Osteocyte (in vitro differentiated cells): ENCODE results near the gene TUFM. TPM values are rescaled to one million over a fixed set of nuclear protein-coding genes. Genes with fewer than 3 reads are reported as not detected.
"Not testable (repeated sequence)": the region's sequence is repeated elsewhere in the genome, so short reads cannot be mapped to it uniquely, and the experiment has no call there.

ENCODE experiments used
- DNase-seq: peaks from one replicate; pipeline ENCODE4 v3.0.0; 2021; ENCODE audit warnings: mixed read lengths; ENCODE audit not compliant: unreplicated experiment; ENCODE audit errors: extremely low spot score
- H3K27ac Mint-ChIP-seq: one replicate; pipeline ENCODE4 v1.8.0; 2021; ENCODE audit warnings: mild to moderate bottlenecking, mixed read lengths; ENCODE audit not compliant: unreplicated experiment
- H3K27me3 Mint-ChIP-seq: one replicate; pipeline ENCODE4 v1.8.0; 2021; ENCODE audit warnings: mixed read lengths; ENCODE audit not compliant: unreplicated experiment
- H3K36me3 Mint-ChIP-seq: one replicate; pipeline ENCODE4 v1.8.0; 2021; ENCODE audit warnings: mixed read lengths; ENCODE audit not compliant: unreplicated experiment
- H3K4me1 Mint-ChIP-seq: one replicate; pipeline ENCODE4 v1.8.0; 2021; ENCODE audit warnings: mixed read lengths; ENCODE audit not compliant: unreplicated experiment
- H3K4me3 Mint-ChIP-seq: one replicate; pipeline ENCODE4 v1.8.0; 2021; ENCODE audit warnings: mild to moderate bottlenecking, moderate library complexity, mixed read lengths; ENCODE audit not compliant: unreplicated experiment
- H3K9me3 Mint-ChIP-seq: one replicate; pipeline ENCODE4 v1.8.0; 2021; ENCODE audit warnings: mixed read lengths; ENCODE audit not compliant: unreplicated experiment
- CTCF ChIP-seq: fragments of 200-600 bp; sonication (generic); IDR thresholded peaks from 2 replicates; pipeline ENCODE4 v1.5.0; 2021; ENCODE audit warnings: antibody characterized with exemption, mild to moderate bottlenecking, moderate library complexity
- total RNA-seq: library from RNA; stranded (reverse); gene quantifications from 2 replicates; pipeline ENCODE4 v1.2.1, GENCODE V29; 2021

Gene TUFM
- total RNA-seq, 1 donor from 2014 or later, result 122 TPM

- TF ChIP-seq CTCF, result no peak
- Mint-ChIP-seq H3K27ac (no peak overlapping the region), H3K27me3 (no peaks in the 10 kb centered on the region), H3K4me1 (no peaks in the 10 kb centered on the region), H3K4me3 (no peak overlapping the region), H3K36me3 (no peaks in the 10 kb centered on the region), H3K9me3 (no peaks in the 10 kb centered on the region)
- DNase-seq, result no peak
Measured at GRCh38 chr16:28886945-28887344, 40.8 kb upstream of the TUFM start.

- no peak overlapping the region for H3K4me3 Mint-ChIP-seq
- H3K4me1 Mint-ChIP-seq, result peaks cover 11% of the 10 kb centered on the region
- no peaks in the 10 kb centered on the region for H3K27me3 Mint-ChIP-seq
- H3K27ac Mint-ChIP-seq, result no peak overlapping the region
- no peak for DNase-seq
- no peaks in the 10 kb centered on the region for H3K9me3 Mint-ChIP-seq
- no peak for TF ChIP-seq CTCF
- no peaks in the 10 kb centered on the region for H3K36me3 Mint-ChIP-seq
Measured at GRCh38 chr16:28884045-28884444, 37.9 kb upstream of the TUFM start.

- Mint-ChIP-seq H3K36me3 (no peaks in the 10 kb centered on the region), H3K4me1 (peaks cover 11% of the 10 kb centered on the region), H3K27me3 (no peaks in the 10 kb centered on the region), H3K9me3 (no peaks in the 10 kb centered on the region), H3K27ac (no peak overlapping the region), H3K4me3 (no peak overlapping the region)
- no peak for TF ChIP-seq CTCF
- no peak for DNase-seq
Measured at GRCh38 chr16:28883221-28883996, 37.3 kb upstream of the TUFM start.

GRCh38 chr16:28882551-28883160 lies 36.5 kb upstream of the TUFM start:
- Mint-ChIP-seq H3K36me3 (no peaks in the 10 kb centered on the region), H3K4me3 (no peak overlapping the region), H3K27ac (no peak overlapping the region), H3K9me3 (no peaks in the 10 kb centered on the region), H3K4me1 (peaks cover 11% of the 10 kb centered on the region), H3K27me3 (no peaks in the 10 kb centered on the region)
- DNase-seq, result no peak
- TF ChIP-seq CTCF, result no peak

- not testable (repeated sequence) for H3K4me3 Mint-ChIP-seq, H3K27ac Mint-ChIP-seq, H3K27me3 Mint-ChIP-seq, H3K36me3 Mint-ChIP-seq, DNase-seq, H3K9me3 Mint-ChIP-seq
- H3K4me1 Mint-ChIP-seq, result peaks cover 11% of the 10 kb centered on the region
Measured at GRCh38 chr16:28881565-28881964, 35.4 kb upstream of the TUFM start.
